HK-2 (cell line): Measurements from ENCODE around the gene KLK10.

Source experiments
- DNase-seq: peaks from one replicate; pipeline ENCODE4 v3.0.0-alpha.2; 2018; ENCODE audit not compliant: unreplicated experiment

The KLK10 gene

DNA sequence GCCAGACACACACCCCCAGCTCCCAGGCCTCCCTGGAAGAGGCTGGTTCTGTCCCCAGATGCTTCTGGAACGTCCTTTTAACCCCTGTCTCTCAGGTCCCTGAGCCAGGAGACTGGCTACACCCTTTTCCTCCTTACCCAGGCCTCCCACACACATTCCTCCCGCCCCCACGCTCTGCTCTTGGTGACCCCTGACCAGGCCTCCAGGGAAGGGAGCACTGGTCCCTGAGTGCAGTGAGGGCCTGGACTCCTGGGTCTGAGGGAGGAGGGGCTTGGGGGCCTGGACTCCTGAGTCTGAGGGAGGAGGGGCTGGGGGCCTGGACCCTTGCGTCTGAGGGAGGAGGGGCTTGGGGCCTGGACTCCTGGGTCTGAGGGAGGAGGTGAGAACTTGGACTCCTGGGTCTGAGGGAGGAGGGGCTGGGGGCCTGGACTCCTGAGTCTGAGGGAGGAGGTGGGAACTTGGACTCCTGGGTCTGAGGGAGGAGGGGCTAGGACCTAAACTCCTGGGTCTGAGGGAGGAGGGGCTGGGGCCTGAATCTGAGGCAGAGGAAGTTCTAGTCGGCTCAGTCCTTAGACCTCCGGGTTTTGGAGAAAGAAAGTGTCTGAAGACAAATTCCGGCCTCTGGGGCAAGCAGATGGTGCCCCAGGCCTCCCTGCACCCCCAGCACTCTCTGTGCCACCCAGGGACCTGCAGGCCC, 50.6 kb downstream of the KLK10 start:
- DNase-seq = no peak

DNA sequence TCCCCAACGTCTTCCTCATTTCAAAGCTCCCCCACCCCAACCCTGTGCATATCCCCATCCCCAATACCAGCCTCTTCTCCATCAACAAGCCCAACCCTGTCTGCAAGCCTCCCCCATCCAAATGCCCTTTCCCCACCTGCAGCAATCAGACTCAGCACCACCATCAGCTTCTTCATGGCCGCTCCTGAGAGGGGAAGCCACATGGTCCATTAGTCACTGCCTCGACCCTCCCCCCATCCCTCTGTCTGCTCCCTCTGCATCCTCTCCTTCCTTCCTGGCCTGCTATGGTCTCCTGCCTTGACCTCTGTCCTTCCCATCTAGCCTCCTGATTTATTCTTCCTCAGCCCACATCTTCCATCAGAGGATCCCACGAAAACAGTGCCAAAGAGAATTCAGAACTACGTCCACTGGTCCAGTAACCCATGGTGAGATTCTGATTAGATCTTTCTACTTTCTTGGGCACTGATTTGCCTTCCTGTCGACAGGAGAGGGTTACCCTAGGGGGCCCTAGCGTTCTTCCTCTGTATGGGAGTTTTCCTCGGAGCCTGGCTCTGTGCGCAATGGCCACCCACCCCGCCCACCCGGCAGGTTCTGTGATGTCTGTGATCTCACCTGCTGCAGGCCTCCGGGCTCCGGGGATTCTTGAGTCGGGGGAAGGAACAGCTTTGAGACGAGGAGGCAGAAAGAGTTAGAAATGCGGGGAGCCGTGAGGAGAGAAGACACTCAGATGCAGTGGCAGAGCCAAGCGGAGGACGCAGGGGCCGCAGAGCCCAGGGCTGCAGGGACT, 51.4 kb downstream of the KLK10 start:
- no peak for DNase-seq

DNA sequence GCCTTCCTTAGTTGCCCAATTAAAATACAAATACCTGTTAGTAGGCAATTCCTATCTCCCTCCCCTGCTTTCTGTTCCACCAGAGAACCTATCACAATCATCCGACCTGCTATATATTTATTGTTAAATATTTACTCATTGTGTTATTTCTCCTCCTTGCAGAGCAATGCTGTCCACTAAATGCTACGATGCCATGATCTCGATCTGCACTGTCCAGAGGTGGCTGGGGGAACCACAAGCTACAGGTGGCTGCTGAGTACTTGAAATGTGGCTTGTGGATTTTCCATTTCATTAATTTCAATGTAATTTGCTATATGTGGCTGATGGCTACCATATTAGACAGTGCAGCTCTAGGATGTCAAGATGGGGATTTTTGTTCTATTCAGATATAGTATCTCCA, 55.2 kb downstream of the KLK10 start:
- no peak for DNase-seq

DNA sequence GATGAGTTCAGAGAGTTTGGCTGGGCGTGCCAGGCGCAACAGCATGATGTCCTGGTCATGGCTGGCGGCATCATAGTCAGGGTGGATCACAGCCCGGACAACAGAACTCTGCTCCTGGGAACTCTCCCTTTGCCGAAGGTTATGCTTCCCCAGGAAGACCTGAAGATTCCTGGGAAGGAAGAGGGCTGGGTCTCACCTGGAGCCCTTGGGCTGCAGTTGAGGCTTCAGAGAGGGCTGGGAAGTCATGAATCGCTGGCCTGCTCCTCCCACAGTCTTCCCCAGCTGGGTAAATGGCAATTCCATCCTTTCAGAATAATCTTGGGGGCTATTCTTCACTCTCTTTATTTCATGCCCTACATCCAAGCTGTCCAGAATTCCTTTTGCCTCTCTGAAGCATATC, 56.1 kb downstream of the KLK10 start:
- no peak for DNase-seq
